OCI-LY1 (cell line): Measurements from ENCODE around the gene LMBR1L.

ENCODE experiments used
- EZH2 ChIP-seq: fragments of 200-600 bp; sonication (generic), shearing (Covaris generic); IDR thresholded peaks from 2 replicates; pipeline ENCODE4 v1.8.0; 2017; ENCODE audit warnings: borderline replicate concordance, mixed run types, mild to moderate bottlenecking, antibody characterized with exemption, low read length, moderate library complexity, mixed read lengths
- TF ChIP-seq, protein P1 (sequence below): fragments of 200-600 bp; sonication (generic), shearing (Covaris generic); IDR thresholded peaks from 2 replicates; pipeline ENCODE4 v1.5.1; 2017; ENCODE audit warnings: mild to moderate bottlenecking, antibody characterized with exemption, low read length, moderate library complexity, mixed read lengths

DNA sequence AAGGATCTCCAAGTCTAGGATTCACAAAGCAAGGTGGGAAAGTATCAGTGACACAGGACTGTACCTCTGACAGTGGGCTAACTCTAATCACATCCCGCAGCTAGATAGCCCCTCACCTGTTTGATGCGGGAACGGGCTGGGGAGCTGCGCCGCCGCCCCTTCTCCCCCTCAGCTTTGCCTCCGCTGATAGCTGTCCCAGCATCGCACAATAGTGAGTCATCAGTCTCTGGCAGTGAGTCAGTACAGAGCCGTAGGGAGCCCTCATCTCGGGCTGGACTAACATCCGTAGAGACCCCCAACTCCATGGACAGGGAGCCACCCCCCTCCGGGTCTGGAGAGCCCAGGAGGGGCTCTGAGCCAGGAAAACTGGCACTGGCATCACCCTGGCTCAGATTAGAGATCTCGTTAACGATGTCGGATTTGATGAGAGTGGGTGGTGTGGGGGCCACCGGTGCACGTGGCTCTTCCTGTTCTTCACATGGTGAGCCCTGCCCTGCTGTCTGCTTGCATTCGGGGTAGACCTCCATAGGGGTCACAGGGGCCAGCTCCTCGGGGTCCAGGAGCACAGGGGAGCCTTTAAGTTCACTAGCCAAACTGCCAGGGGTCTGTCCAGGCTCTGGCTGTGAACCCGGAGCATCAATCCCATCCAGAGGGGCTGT is 61.0 kb downstream of the LMBR1L start:
- TF ChIP-seq, protein P1, sequence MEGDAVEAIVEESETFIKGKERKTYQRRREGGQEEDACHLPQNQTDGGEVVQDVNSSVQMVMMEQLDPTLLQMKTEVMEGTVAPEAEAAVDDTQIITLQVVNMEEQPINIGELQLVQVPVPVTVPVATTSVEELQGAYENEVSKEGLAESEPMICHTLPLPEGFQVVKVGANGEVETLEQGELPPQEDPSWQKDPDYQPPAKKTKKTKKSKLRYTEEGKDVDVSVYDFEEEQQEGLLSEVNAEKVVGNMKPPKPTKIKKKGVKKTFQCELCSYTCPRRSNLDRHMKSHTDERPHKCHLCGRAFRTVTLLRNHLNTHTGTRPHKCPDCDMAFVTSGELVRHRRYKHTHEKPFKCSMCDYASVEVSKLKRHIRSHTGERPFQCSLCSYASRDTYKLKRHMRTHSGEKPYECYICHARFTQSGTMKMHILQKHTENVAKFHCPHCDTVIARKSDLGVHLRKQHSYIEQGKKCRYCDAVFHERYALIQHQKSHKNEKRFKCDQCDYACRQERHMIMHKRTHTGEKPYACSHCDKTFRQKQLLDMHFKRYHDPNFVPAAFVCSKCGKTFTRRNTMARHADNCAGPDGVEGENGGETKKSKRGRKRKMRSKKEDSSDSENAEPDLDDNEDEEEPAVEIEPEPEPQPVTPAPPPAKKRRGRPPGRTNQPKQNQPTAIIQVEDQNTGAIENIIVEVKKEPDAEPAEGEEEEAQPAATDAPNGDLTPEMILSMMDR, result no peak
- TF ChIP-seq EZH2, result no peak
